ENCODE measurements around the gene KIF26B. TPM values are rescaled to one million over a fixed set of nuclear protein-coding genes. Genes with fewer than 3 reads are reported as not detected.

KIF26B gene
- total and polyA plus RNA-seq, 10 of the 15 experiments (the other 5 are each of a cell fraction or from before 2014, with no cell fraction given), result 0.35 to 11.6 (median 2.2) TPM

GRCh38 chr1:245270972-245271371 lies 116.2 kb downstream of the KIF26B start:
- Histone ChIP-seq H3K27me3 (replicated peaks in 1 of 2; ENCODE audit: control insufficient read depth in 2 of 2, insufficient read depth in 2 of 2, low read length in 1 of 2) (no peaks in the 10 kb centered on the region), H3K4me1 (ENCODE audit: control insufficient read depth, insufficient read depth, low read length) (no peaks in the 10 kb centered on the region), H3K9me3 (replicated peaks; ENCODE audit: control insufficient read depth, insufficient read depth, low read length) (no peaks in the 10 kb centered on the region), H3K9ac (ENCODE audit: control insufficient read depth, insufficient read depth, low read length) (no peak overlapping the region), H4K20me1 (ENCODE audit: control insufficient read depth, insufficient read depth) (no peaks in the 10 kb centered on the region), H3K79me2 (ENCODE audit: control insufficient read depth, insufficient read depth, low read length) (no peaks in the 10 kb centered on the region), H3K4me3 (no peak overlapping the region), H2AFZ (ENCODE audit: control insufficient read depth, low read depth, low read length) (no peak overlapping the region), H3K4me2 (ENCODE audit: control insufficient read depth, insufficient read depth) (no peak overlapping the region), H3K27ac (ENCODE audit: control insufficient read depth, insufficient read depth) (no peak overlapping the region), H3K36me3 (ENCODE audit: control insufficient read depth in 2 of 2, insufficient read depth in 2 of 2, low read length in 1 of 2) (no peaks in the 10 kb centered on the region)
- BruUV-seq (replicated peaks), result no TSS peak
- POLR2A ChIA-PET, result no interaction called here
- CTCF ChIA-PET, result no interaction called here
- RAD21 ChIA-PET (ENCODE audit: unreplicated experiment), result no interaction called here
- in situ Hi-C loops (cut with MboI), result no loop called here
- intact Hi-C loops (cut with micrococcal nuclease; ENCODE audit: unreplicated experiment), result loop anchor here (10.0 kb wide), 1 partner anchor 116 kb away; the partner anchor contains the start of gene KIF26B
- TF ChIP-seq ETV6 (conservative IDR thresholded peaks at IDR 0.05 in 1 of 2, IDR thresholded peaks at IDR 0.05 in 1 of 2; ENCODE audit: borderline replicate concordance in 1 of 2, low read depth in 1 of 2) (no peak), PAX5 (IDR thresholded peaks at IDR 0.05; ENCODE audit: borderline replicate concordance, low read depth, low read length) (no peak), SREBF2 (IDR thresholded peaks at IDR 0.05; ENCODE audit: low read length) (no peak), BCL3 (IDR thresholded peaks at IDR 0.05; ENCODE audit: borderline replicate concordance, insufficient read depth, low read depth, low read length, poor library complexity, severe bottlenecking) (no peak), RAD21 (IDR thresholded peaks at IDR 0.05; ENCODE audit: insufficient read depth, low read depth, low read length) (no peak), FOS (IDR thresholded peaks at IDR 0.05; ENCODE audit: borderline replicate concordance, extremely low read depth, insufficient read length) (no peak), HDAC2 (IDR thresholded peaks at IDR 0.05) (no peak), SMARCA5 (IDR thresholded peaks at IDR 0.05) (no peak), ZNF274 (IDR thresholded peaks at IDR 0.05; ENCODE audit: insufficient read depth, insufficient read length) (no peak), SP1 (IDR thresholded peaks at IDR 0.05; ENCODE audit: low read depth, low read length) (no peak), RELB (IDR thresholded peaks at IDR 0.05; ENCODE audit: low read depth) (no peak), ATF2 (IDR thresholded peaks at IDR 0.05; ENCODE audit: low read length) (no peak), NR2F1 (conservative IDR thresholded peaks at IDR 0.05) (no peak), MXI1 (IDR thresholded peaks at IDR 0.05; ENCODE audit: low read depth, low read length) (no peak), IRF5 (IDR thresholded peaks at IDR 0.05; ENCODE audit: borderline replicate concordance) (no peak)
- FAIRE-seq (no peak), ATAC-seq (no peak), DNase-seq (ENCODE audit: low read depth, low spot score) (no peak)
- WGBS (ENCODE audit: insufficient coverage, insufficient replicate concordance, low lambda C conversion rate, missing lambda C conversion rate), result 8% methylated on average over 1 of the region's 1 CpG
- SMC1A ChIA-PET (ENCODE audit: uncharacterized antibody, unreplicated experiment), result no interaction called here
